H1 (cell line): ENCODE data around the gene PC. TPM values are rescaled to one million over a fixed set of nuclear protein-coding genes. Genes with fewer than 3 reads are reported as not detected.

Experiments used
- BACH1 ChIP-seq: IDR thresholded peaks from 2 replicates; pipeline ENCODE4 v1.6.1; 2012; ENCODE audit warnings: low read length, improper control_type of control experiment
- BCL11A ChIP-seq, 2 experiments: IDR thresholded peaks; one replicate each; pipeline ENCODE4 v1.6.1; 2011; ENCODE audit warnings: low read depth in 2 of 2, low read length in 2 of 2, mild to moderate bottlenecking in 2 of 2
- CBX5 ChIP-seq: fragments of 300-800, 300-1000 bp; sonication (generic); IDR thresholded peaks from 2 replicates; pipeline ENCODE4 v1.7.1; 2016; ENCODE audit warnings: antibody characterized with exemption, low read length, low read depth
- GABPA ChIP-seq: IDR thresholded peaks from 2 replicates; pipeline ENCODE4 v1.6.1; 2011; ENCODE audit warnings: mild to moderate bottlenecking, low read length, moderate library complexity, borderline replicate concordance; ENCODE audit not compliant: insufficient read depth
- HDAC6 ChIP-seq: IDR thresholded peaks from one replicate; pipeline ENCODE4 v1.7.1; 2012; ENCODE audit warnings: low read depth, mild to moderate bottlenecking, inconsistent platforms, low read length, moderate library complexity
- KDM4A ChIP-seq: IDR thresholded peaks from one replicate; pipeline ENCODE4 v1.7.1; 2012; ENCODE audit warnings: low read depth, mild to moderate bottlenecking, moderate library complexity, low read length, inconsistent platforms; ENCODE audit not compliant: severe bottlenecking
- NRF1 ChIP-seq: IDR thresholded peaks from 2 replicates; pipeline ENCODE4 v1.6.1; 2011; ENCODE audit warnings: mild to moderate bottlenecking, low read depth, low read length, improper control_type of control experiment
- PHF8 ChIP-seq: fragments of 200-600 bp; sonication (generic); conservative IDR thresholded peaks from 2 replicates; pipeline ENCODE4 v1.7.1; 2012; ENCODE audit warnings: low read depth, mild to moderate bottlenecking, inconsistent platforms, low read length, moderate library complexity
- POLR2AphosphoS5 ChIP-seq: IDR thresholded peaks from 2 replicates; pipeline ENCODE4 v1.6.1; 2011; ENCODE audit warnings: low read depth, low read length
- RAD21 ChIP-seq, 2 experiments: IDR thresholded peaks in 1 of 2; conservative IDR thresholded peaks in 1 of 2; 2 replicates each; pipeline ENCODE4 v1.6.1; 2011; ENCODE audit warnings: low read depth in 2 of 2, low read length in 2 of 2, improper control_type of control experiment in 1 of 2, inconsistent platforms in 1 of 2, mild to moderate bottlenecking in 1 of 2, moderate library complexity in 1 of 2
- RFX5 ChIP-seq: IDR thresholded peaks from 2 replicates; pipeline ENCODE4 v1.6.1; 2011; ENCODE audit warnings: low read depth, low read length, improper control_type of control experiment, borderline replicate concordance
- SAP30 ChIP-seq: fragments of 300-600 bp; sonication (generic); IDR thresholded peaks from 2 replicates; pipeline ENCODE4 v1.7.1; 2012; ENCODE audit warnings: low read length, moderate library complexity, mild to moderate bottlenecking, inconsistent platforms; ENCODE audit not compliant: insufficient read depth, insufficient replicate concordance
- SIX5 ChIP-seq: IDR thresholded peaks from 2 replicates; pipeline ENCODE4 v1.6.1; 2011; ENCODE audit warnings: mild to moderate bottlenecking, low read depth, low read length
- SP4 ChIP-seq: IDR thresholded peaks from 2 replicates; pipeline ENCODE4 v1.6.1; 2012; ENCODE audit warnings: low read length, inconsistent platforms
- SRF ChIP-seq: IDR thresholded peaks from 2 replicates; pipeline ENCODE4 v1.6.1; 2011; ENCODE audit warnings: mild to moderate bottlenecking, low read depth, low read length, moderate library complexity
- TAF1 ChIP-seq: IDR thresholded peaks from 2 replicates; pipeline ENCODE4 v1.6.1; 2011; ENCODE audit warnings: mild to moderate bottlenecking, low read depth, low read length
- TCF12 ChIP-seq: IDR thresholded peaks from 2 replicates; pipeline ENCODE4 v1.6.1; 2011; ENCODE audit warnings: low read depth, mild to moderate bottlenecking, low read length
- TEAD4 ChIP-seq: IDR thresholded peaks from 2 replicates; pipeline ENCODE4 v1.6.1; 2012; ENCODE audit warnings: low read depth, low read length, inconsistent platforms, mixed read lengths
- polyA plus RNA-seq, 7 experiments: library from polyadenylated mRNA; depleted of rRNA in 3 of 7; stranded (reverse) in 5 of 7; unstranded in 2 of 7; fragments of >200 nt in 5 of 7; fragments of 200-250 nt in 2 of 7; gene quantifications; 1 replicate in 5 of 7; 2 replicates in 1 of 7; 4 replicates in 1 of 7; pipeline versions ENCODE4 v1.2.1 to v1.2.3, GENCODE V29; 2011 to 2013; ENCODE audit warnings: missing spikeins in 2 of 7, mixed read lengths in 2 of 7
- total RNA-seq: library from RNA; stranded (reverse); fragmentation: NEBNext Ultra II Directional; extraction: Animal tissue kit (Norgen Biotek cat#: 25700); gene quantifications from 2 replicates; pipeline ENCODE4 v1.2.1, GENCODE V29; 2021
- TF ChIP-seq, protein P1 (sequence below), 3 experiments: IDR thresholded peaks; 1 replicate in 2 of 3; 2 replicates in 1 of 3; pipeline versions ENCODE4 v1.5.1 to v1.6.1; 2011; ENCODE audit warnings: low read length in 3 of 3, mild to moderate bottlenecking in 3 of 3, inconsistent platforms in 2 of 3, low read depth in 1 of 3, moderate library complexity in 1 of 3; ENCODE audit not compliant: insufficient read depth in 1 of 3; ENCODE audit errors: control extremely low read depth in 1 of 3
- TF ChIP-seq, protein P2 (sequence below): IDR thresholded peaks from 2 replicates; pipeline ENCODE4 v1.6.1; 2012; ENCODE audit warnings: low read length, inconsistent platforms

The PC gene
- total and polyA plus RNA-seq, 2 of the 8 experiments (the other 6 are each of a cell fraction or from before 2014, with no cell fraction given), result 11.5 to 27.5 TPM

DNA sequence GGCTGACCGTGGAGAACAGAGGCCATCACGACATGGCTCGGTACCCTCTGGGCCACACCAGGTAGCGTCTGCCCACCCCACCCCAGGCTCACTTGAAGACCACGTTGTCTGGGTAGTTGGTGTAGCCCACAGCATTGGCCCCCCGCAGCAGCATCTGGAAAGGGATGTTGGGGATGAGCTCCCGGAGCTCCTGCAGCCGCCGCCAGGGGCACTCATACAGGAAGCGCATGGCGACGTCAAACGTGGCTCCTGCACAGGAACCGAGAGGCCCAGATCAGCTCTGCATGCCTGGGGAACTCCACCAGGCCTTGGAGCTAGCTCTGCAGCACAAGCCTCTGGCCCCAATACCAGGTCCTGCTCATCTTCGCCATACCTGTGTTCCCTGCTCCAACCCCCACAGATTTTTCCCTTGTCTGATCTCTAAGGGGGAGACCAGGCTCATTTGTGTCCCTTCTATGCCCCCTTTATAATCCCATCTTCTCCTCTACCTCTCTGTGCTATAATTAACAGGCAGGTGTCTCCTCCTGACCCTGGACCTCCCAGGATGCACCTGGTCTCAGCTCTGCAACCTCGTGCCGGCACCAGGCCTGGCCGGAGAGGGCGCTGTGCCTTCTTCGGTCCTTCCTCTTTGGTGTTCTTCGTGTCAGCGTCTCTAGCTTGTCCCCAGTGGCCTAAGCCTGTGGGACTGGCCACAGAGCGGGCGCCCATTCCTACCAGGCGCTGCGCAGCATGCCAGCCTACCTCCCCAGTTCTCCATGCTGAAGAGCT, 106.3 kb downstream of the PC start (continued):
- no peak for TF ChIP-seq SRF
- no peak for TF ChIP-seq HDAC6
- TF ChIP-seq KDM4A, result no peak
- no peak for TF ChIP-seq CBX5
- TF ChIP-seq NRF1, result no peak
- TF ChIP-seq TAF1, result no peak
- TF ChIP-seq GABPA, result no peak
- no peak for TF ChIP-seq POLR2AphosphoS5
- TF ChIP-seq, protein P1, sequence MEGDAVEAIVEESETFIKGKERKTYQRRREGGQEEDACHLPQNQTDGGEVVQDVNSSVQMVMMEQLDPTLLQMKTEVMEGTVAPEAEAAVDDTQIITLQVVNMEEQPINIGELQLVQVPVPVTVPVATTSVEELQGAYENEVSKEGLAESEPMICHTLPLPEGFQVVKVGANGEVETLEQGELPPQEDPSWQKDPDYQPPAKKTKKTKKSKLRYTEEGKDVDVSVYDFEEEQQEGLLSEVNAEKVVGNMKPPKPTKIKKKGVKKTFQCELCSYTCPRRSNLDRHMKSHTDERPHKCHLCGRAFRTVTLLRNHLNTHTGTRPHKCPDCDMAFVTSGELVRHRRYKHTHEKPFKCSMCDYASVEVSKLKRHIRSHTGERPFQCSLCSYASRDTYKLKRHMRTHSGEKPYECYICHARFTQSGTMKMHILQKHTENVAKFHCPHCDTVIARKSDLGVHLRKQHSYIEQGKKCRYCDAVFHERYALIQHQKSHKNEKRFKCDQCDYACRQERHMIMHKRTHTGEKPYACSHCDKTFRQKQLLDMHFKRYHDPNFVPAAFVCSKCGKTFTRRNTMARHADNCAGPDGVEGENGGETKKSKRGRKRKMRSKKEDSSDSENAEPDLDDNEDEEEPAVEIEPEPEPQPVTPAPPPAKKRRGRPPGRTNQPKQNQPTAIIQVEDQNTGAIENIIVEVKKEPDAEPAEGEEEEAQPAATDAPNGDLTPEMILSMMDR (IDR thresholded peaks at IDR 0.05; ENCODE audit: control extremely low read depth in 1 of 3, insufficient read depth in 1 of 3, low read depth in 1 of 3, low read length in 3 of 3), result peak in 2 of 3 experiments; percentile 77 to 84; a peak in 3 of 4 replicates
- TF ChIP-seq SIX5, result no peak
- TF ChIP-seq PHF8, result no peak
- TF ChIP-seq RAD21 (IDR thresholded peaks at IDR 0.05 in 1 of 2, conservative IDR thresholded peaks at IDR 0.05 in 1 of 2; ENCODE audit: low read depth in 2 of 2, low read length in 2 of 2), result peak; percentile 47 to 58
- TF ChIP-seq TEAD4, result no peak
- no peak for TF ChIP-seq TCF12
- no peak for TF ChIP-seq RFX5
- no peak for TF ChIP-seq SAP30
- TF ChIP-seq BCL11A (IDR thresholded peaks at IDR 0.05; ENCODE audit: low read depth in 2 of 2, low read length in 2 of 2), result no peak
- TF ChIP-seq BACH1, result no peak
- no peak for TF ChIP-seq SP4
- TF ChIP-seq, protein P2, sequence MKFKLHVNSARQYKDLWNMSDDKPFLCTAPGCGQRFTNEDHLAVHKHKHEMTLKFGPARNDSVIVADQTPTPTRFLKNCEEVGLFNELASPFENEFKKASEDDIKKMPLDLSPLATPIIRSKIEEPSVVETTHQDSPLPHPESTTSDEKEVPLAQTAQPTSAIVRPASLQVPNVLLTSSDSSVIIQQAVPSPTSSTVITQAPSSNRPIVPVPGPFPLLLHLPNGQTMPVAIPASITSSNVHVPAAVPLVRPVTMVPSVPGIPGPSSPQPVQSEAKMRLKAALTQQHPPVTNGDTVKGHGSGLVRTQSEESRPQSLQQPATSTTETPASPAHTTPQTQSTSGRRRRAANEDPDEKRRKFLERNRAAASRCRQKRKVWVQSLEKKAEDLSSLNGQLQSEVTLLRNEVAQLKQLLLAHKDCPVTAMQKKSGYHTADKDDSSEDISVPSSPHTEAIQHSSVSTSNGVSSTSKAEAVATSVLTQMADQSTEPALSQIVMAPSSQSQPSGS, result no peak
